K562 (cell line): ENCODE data around the gene LAMA5. TPM values are rescaled to one million over a fixed set of nuclear protein-coding genes. Genes with fewer than 3 reads are reported as not detected.

Experiments
- HLTF ChIP-seq: fragments of 450-650 bp; IDR thresholded peaks from 2 replicates; pipeline ENCODE4 v1.6.1; 2016
- SIRT6 ChIP-seq: IDR thresholded peaks from one replicate; pipeline ENCODE4 v1.6.1; 2012; ENCODE audit warnings: low read depth, mild to moderate bottlenecking, control low read depth, inconsistent platforms, low read length, moderate library complexity
- polyA plus RNA-seq, 8 experiments: library from polyadenylated mRNA; depleted of rRNA in 4 of 8; stranded (reverse) in 5 of 8; unstranded in 3 of 8; fragments of >200 nt; fragmentation: Nextera tagmentation in 2 of 8; fragmentation: Illumina TruSeq in 1 of 8; extraction: Ambion mirVana in 2 of 8; extraction: Trizol in 1 of 8; gene quantifications; 2 replicates each; pipeline versions ENCODE4 v1.2.1 to v1.2.3, GENCODE V29; 2011 to 2014; ENCODE audit warnings: inconsistent platforms in 1 of 8, missing spikeins in 1 of 8
- total RNA-seq, 7 experiments: library from RNA; depleted of rRNA in 6 of 7; stranded (reverse); fragments of >200 nt in 6 of 7; fragmentation: Illumina TruSeq in 2 of 7; extraction: Trizol in 2 of 7; gene quantifications; 2 replicates each; pipeline versions ENCODE4 v1.2.1 to v1.2.3, GENCODE V29; 2011 to 2021; ENCODE audit warnings: low replicate concordance in 1 of 7
- TF ChIP-seq, protein P1 (sequence below): fragments of 250-450 bp; sonication (Bioruptor Pico); IDR thresholded peaks from 2 replicates; pipeline ENCODE4 v1.5.0; 2021; ENCODE audit warnings: mild to moderate bottlenecking, moderate library complexity
- TF ChIP-seq, protein P2 (sequence below): fragments of 250-450 bp; sonication (Bioruptor Pico); IDR thresholded peaks from 2 replicates; pipeline ENCODE4 v1.4.0; 2020; ENCODE audit warnings: mild to moderate bottlenecking, moderate library complexity

LAMA5 gene
- total and polyA plus RNA-seq, 9 of the 15 experiments (the other 6 are each of a cell fraction or from before 2014, with no cell fraction given) = 0.31 to 101 (median 7.8) TPM

DNA sequence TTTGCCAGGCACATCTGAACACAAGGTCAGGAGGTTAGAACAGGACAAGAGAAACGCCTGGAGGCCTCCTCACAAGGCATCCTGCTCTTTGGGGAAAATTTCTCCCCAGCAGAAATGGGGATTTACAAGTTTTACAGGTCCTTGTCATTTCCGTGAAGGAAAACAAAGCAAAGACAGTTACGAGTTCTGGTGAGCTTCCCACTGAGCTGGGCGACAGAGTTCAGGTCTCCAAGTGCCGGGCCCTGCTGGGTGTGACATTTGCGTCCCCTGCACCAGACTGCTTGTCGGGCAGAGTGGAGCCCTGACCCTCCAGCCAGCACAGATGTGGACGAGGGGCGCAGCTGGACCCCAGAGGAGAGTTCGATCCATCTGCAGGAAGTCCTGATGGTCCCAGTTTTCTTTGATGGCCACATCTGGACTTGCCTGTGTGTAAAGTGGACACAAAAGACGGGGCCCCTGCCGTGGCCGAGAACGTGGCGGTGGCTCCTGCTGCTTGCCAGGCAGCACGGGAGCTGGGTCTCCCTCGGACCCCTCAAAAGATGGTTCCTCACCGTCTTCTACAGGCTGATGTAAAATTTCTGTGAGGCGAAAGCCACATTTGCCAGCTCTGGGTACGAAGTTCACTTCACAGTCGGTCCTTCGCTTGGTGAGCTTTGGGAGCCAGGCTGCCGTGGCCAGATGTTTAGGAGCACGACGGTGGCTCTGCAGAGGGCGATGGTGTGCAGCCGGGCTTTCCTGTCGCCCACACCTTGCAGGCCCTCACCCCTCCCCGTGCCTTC lies 69.5 kb downstream of the LAMA5 start (continued):
- TF ChIP-seq, protein P1, sequence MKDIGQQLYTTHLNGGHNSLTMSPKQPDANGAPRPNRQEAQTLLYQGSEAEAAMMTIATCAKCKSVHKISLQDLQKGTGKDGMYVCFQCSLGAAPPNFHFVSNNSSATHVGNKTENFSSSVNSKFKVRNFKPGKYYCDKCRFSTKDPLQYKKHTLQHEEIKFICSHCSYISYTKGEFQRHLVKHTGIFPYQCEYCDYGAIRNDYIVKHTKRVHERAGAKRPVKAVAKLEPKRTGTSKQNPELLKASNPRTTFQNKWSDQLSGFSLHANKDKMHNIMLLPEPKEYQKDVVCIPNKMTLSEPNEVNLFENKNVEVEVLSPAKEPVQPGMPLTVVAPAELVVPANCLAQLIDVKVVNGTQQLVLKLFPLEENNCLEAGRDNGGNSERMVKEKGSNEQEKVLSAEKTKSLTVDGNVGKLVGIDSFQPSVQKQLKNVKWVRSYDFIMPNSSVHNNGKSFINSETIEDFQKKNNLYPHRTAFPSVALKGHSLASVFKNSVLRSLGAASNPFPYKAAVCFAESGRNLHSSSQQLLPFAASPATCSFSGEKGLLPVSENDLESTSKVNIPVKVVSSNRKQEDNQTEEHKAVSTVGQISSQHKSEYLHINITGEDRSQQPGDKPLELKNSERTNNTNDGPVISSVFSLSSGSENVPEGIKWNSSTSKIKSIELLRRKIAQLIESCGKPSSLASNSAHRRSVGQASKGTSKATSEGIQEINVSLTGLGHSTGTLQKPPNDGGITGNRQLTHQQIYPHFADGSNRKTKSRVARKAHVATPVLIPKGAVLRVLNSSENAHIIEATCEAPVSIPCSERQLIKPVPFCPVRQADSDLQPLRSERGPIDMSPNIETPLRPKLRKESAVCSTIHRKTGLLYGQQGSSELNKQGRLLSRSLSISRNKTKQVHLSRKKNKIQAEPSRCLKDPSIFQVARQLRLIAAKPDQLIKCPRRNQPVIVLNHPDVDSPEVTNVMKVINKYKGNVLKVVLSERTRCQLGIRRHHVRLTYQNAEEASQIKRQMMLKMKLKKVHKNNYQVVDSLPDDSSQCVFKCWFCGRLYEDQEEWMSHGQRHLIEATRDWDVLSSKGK (CRISPR knock-in tag) = no peak
- TF ChIP-seq SIRT6 (no peak), HLTF (no peak)
- TF ChIP-seq, protein P2, sequence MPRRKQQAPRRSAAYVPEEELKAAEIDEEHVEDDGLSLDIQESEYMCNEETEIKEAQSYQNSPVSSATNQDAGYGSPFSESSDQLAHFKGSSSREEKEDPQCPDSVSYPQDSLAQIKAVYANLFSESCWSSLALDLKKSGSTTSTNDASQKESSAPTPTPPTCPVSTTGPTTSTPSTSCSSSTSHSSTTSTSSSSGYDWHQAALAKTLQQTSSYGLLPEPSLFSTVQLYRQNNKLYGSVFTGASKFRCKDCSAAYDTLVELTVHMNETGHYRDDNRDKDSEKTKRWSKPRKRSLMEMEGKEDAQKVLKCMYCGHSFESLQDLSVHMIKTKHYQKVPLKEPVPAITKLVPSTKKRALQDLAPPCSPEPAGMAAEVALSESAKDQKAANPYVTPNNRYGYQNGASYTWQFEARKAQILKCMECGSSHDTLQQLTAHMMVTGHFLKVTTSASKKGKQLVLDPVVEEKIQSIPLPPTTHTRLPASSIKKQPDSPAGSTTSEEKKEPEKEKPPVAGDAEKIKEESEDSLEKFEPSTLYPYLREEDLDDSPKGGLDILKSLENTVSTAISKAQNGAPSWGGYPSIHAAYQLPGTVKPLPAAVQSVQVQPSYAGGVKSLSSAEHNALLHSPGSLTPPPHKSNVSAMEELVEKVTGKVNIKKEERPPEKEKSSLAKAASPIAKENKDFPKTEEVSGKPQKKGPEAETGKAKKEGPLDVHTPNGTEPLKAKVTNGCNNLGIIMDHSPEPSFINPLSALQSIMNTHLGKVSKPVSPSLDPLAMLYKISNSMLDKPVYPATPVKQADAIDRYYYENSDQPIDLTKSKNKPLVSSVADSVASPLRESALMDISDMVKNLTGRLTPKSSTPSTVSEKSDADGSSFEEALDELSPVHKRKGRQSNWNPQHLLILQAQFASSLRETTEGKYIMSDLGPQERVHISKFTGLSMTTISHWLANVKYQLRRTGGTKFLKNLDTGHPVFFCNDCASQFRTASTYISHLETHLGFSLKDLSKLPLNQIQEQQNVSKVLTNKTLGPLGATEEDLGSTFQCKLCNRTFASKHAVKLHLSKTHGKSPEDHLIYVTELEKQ (CRISPR knock-in tag) = no peak
